Trophoblast cell (in vitro differentiated cells and primary cell): Measurements from ENCODE around the gene ABR.
A peak's percentile ranks its signal among the peaks of the same experiment; 100 is the strongest.

Experiments
- DNase-seq, 2 donors: peaks; one replicate each; pipeline ENCODE4 v3.0.0-alpha.2; 2016
- H2AFZ ChIP-seq: 2 replicates; pipeline ENCODE4 v1.6.1; 2013; ENCODE audit warnings: low read length, moderate library complexity, mild to moderate bottlenecking; ENCODE audit not compliant: insufficient read depth, poor library complexity
- H2AK5ac ChIP-seq: 2 replicates; pipeline ENCODE4 v1.6.1; 2013; ENCODE audit warnings: mild to moderate bottlenecking, low read length
- H2BK120ac ChIP-seq: 2 replicates; pipeline ENCODE4 v1.6.1; 2013; ENCODE audit warnings: low read length, mild to moderate bottlenecking, moderate library complexity; ENCODE audit not compliant: insufficient read depth, poor library complexity
- H2BK12ac ChIP-seq: 2 replicates; pipeline ENCODE4 v1.6.1; 2013; ENCODE audit warnings: mild to moderate bottlenecking, low read length, moderate library complexity
- H2BK5ac ChIP-seq: 2 replicates; pipeline ENCODE4 v1.6.1; 2013; ENCODE audit warnings: low read length, low read depth, moderate library complexity, mild to moderate bottlenecking; ENCODE audit not compliant: poor library complexity
- H3K14ac ChIP-seq: 2 replicates; pipeline ENCODE4 v1.6.1; 2013; ENCODE audit warnings: mild to moderate bottlenecking, low read length
- H3K18ac ChIP-seq: 2 replicates; pipeline ENCODE4 v1.6.1; 2013; ENCODE audit warnings: mild to moderate bottlenecking, low read length
- H3K23ac ChIP-seq: 2 replicates; pipeline ENCODE4 v1.6.1; 2013; ENCODE audit warnings: low read length
- H3K27ac ChIP-seq: 2 replicates; pipeline ENCODE4 v1.5.1; 2013; ENCODE audit warnings: low read depth, mild to moderate bottlenecking, inconsistent platforms, low read length, moderate library complexity
- H3K27me3 ChIP-seq: 2 replicates; pipeline ENCODE4 v1.6.1; 2013; ENCODE audit warnings: inconsistent platforms, mild to moderate bottlenecking, low read length, moderate library complexity; ENCODE audit not compliant: insufficient read depth
- H3K36me3 ChIP-seq, 2 experiments: 1 replicate in 1 of 2; 2 replicates in 1 of 2; pipeline ENCODE4 v1.6.1; 2013; ENCODE audit warnings: low read length in 2 of 2, mild to moderate bottlenecking in 2 of 2, moderate library complexity in 1 of 2; ENCODE audit not compliant: insufficient read depth in 2 of 2, control insufficient read depth in 1 of 2
- H3K4ac ChIP-seq: 2 replicates; pipeline ENCODE4 v1.6.1; 2013; ENCODE audit warnings: low read depth, mild to moderate bottlenecking, low read length, moderate library complexity
- H3K4me1 ChIP-seq, 2 experiments: 1 replicate in 1 of 2; 2 replicates in 1 of 2; pipeline ENCODE4 v1.6.1; 2013; ENCODE audit warnings: low read length in 2 of 2, mild to moderate bottlenecking in 2 of 2, moderate library complexity in 1 of 2; ENCODE audit not compliant: insufficient read depth in 2 of 2, control insufficient read depth in 1 of 2
- H3K4me2 ChIP-seq: 2 replicates; pipeline ENCODE4 v1.6.1; 2013; ENCODE audit warnings: inconsistent platforms, mild to moderate bottlenecking, low read length, moderate library complexity
- H3K4me3 ChIP-seq: 2 replicates; pipeline ENCODE4 v1.5.1; 2013; ENCODE audit warnings: mild to moderate bottlenecking, low read depth, low read length, inconsistent platforms
- H3K79me1 ChIP-seq: one replicate; pipeline ENCODE4 v1.6.1; 2013; ENCODE audit warnings: low read length
- H3K79me2 ChIP-seq: 2 replicates; pipeline ENCODE4 v1.6.1; 2013; ENCODE audit warnings: low read length, mild to moderate bottlenecking; ENCODE audit not compliant: control insufficient read depth, insufficient read depth, poor library complexity
- H3K9ac ChIP-seq: 2 replicates; pipeline ENCODE4 v1.6.1; 2013; ENCODE audit warnings: mild to moderate bottlenecking, low read length
- H3K9me3 ChIP-seq: 2 replicates; pipeline ENCODE4 v1.6.1; 2013; ENCODE audit warnings: low read depth, mild to moderate bottlenecking, control low read depth, inconsistent platforms, low read length; ENCODE audit not compliant: insufficient read depth
- H4K12ac ChIP-seq: 2 replicates; pipeline ENCODE4 v1.6.1; 2013; ENCODE audit warnings: low read depth, mild to moderate bottlenecking, low read length, moderate library complexity
- H4K8ac ChIP-seq: 2 replicates; pipeline ENCODE4 v1.6.1; 2013; ENCODE audit warnings: low read depth, mild to moderate bottlenecking, low read length, moderate library complexity
- H4K91ac ChIP-seq: one replicate; pipeline ENCODE4 v1.6.1; 2013; ENCODE audit warnings: low read depth, mild to moderate bottlenecking, low read length, moderate library complexity
- WGBS: extraction: QIAGEN DNeasy Blood & Tissue Kit; methylation state at CpG from one replicate; pipeline ENCODE4 v1.1.7; 2013; ENCODE audit warnings: missing lambda C conversion rate; ENCODE audit not compliant: insufficient read length, insufficient coverage; ENCODE audit errors: extremely low coverage; 5-methylcytosine and 5-hydroxymethylcytosine counted together

The ABR gene

DNA sequence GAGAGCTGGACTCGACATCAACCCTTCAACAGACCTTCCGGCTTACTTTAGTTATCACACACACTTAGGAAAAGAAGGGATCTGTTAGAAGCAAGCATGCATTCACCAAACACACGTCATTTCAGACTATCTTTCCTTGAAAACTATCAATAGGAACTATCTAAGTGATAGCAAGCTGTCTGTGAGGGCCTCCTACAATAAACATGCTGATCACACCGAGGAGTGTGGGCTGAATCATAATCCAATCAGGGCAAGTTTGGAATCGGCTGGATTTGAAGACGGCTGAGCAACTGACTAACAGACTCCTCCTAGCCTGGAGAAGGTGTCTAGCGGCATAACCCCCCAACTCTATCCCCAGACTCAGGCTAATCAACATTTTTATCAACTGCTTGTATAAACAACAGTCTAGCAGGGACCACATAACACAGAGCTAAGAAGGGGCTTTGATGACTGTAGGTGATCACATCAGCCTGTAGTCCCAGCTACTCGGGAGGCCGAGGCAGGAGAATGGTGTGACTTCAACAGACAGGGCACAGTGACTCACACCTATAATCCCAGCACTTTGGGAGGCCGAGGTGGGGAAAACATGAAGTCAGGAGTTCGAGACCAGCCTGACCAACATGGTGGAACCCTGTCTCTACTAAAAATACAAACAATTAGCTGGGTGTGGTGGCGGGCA, 214.3 kb downstream of the ABR start:
- Histone ChIP-seq H3K27ac (no peak overlapping the region), H3K4ac (peak overlapping the region; percentile 22), H2BK120ac (no peak overlapping the region), H3K9ac (no peak overlapping the region), H4K8ac (no peak overlapping the region), H2BK5ac (no peak overlapping the region), H3K79me1 (no peaks in the 10 kb centered on the region), H3K4me3 (no peak overlapping the region), H3K27me3 (no peaks in the 10 kb centered on the region), H3K4me2 (no peak overlapping the region), H3K36me3 (peaks cover 0 to under 1% of the 10 kb centered on the region in 2 experiments), H2AFZ (no peak overlapping the region), H4K12ac (no peak overlapping the region), H3K79me2 (peaks cover 16% of the 10 kb centered on the region), H3K18ac (no peak overlapping the region), H2AK5ac (no peak overlapping the region), H3K14ac (no peak overlapping the region), H4K91ac (no peak overlapping the region), H3K23ac (no peak overlapping the region), H3K9me3 (no peaks in the 10 kb centered on the region), H3K4me1 (peaks cover 4 to 8% of the 10 kb centered on the region in 2 experiments), H2BK12ac (no peak overlapping the region)
- no peak for DNase-seq
- WGBS, result no CpG with 5 or more reads among the region's 12 CpGs

- no peak overlapping the region for H4K91ac ChIP-seq
- H2BK12ac ChIP-seq, result no peak overlapping the region
- H3K9me3 ChIP-seq, result no peaks in the 10 kb centered on the region
- no peaks in the 10 kb centered on the region for H3K36me3 ChIP-seq
- no peak overlapping the region for H3K27ac ChIP-seq
- H2AK5ac ChIP-seq, result no peak overlapping the region
- no peak overlapping the region for H3K14ac ChIP-seq
- no peak overlapping the region for H2AFZ ChIP-seq
- peaks cover 18% of the 10 kb centered on the region for H3K79me2 ChIP-seq
- peak overlapping the region; percentile 90 for H3K4ac ChIP-seq
- no CpG with 5 or more reads among the region's 14 CpGs for WGBS
- no peak for DNase-seq
- no peak overlapping the region for H2BK120ac ChIP-seq
- H4K8ac ChIP-seq, result no peak overlapping the region
- no peak overlapping the region for H3K18ac ChIP-seq
- H3K23ac ChIP-seq, result no peak overlapping the region
- no peak overlapping the region for H3K9ac ChIP-seq
- H3K4me2 ChIP-seq, result no peak overlapping the region
- H3K4me1 ChIP-seq, result peaks cover 4 to 5% of the 10 kb centered on the region in 2 experiments
- H3K27me3 ChIP-seq, result no peaks in the 10 kb centered on the region
- no peak overlapping the region for H3K4me3 ChIP-seq
- no peaks in the 10 kb centered on the region for H3K79me1 ChIP-seq
- H4K12ac ChIP-seq, result no peak overlapping the region
- no peak overlapping the region for H2BK5ac ChIP-seq
Observed at GRCh38 chr17:964876-965275, 214.9 kb downstream of the ABR start.

GRCh38 chr17:962670-963069, 217.1 kb downstream of the ABR start:
- peaks cover 0 to 2% of the 10 kb centered on the region in 2 experiments for H3K36me3 ChIP-seq
- WGBS, result no CpG with 5 or more reads among the region's 11 CpGs
- no peak overlapping the region for H3K4me2 ChIP-seq
- H3K4me1 ChIP-seq, result peaks cover 10 to 16% of the 10 kb centered on the region in 2 experiments
- no peak for DNase-seq
- H3K79me2 ChIP-seq, result peaks cover 18% of the 10 kb centered on the region
- no peak overlapping the region for H2AFZ ChIP-seq
- H4K12ac ChIP-seq, result no peak overlapping the region
- no peak overlapping the region for H3K4me3 ChIP-seq
- H3K9me3 ChIP-seq, result no peaks in the 10 kb centered on the region
- H4K8ac ChIP-seq, result no peak overlapping the region
- no peak overlapping the region for H2BK120ac ChIP-seq
- no peak overlapping the region for H2AK5ac ChIP-seq
- H3K4ac ChIP-seq, result peak overlapping the region; percentile 24
- no peak overlapping the region for H3K9ac ChIP-seq
- no peak overlapping the region for H3K23ac ChIP-seq
- no peaks in the 10 kb centered on the region for H3K27me3 ChIP-seq
- no peak overlapping the region for H4K91ac ChIP-seq
- H3K18ac ChIP-seq, result no peak overlapping the region
- no peaks in the 10 kb centered on the region for H3K79me1 ChIP-seq
- H2BK12ac ChIP-seq, result no peak overlapping the region
- H3K14ac ChIP-seq, result no peak overlapping the region
- H2BK5ac ChIP-seq, result no peak overlapping the region
- H3K27ac ChIP-seq, result no peak overlapping the region

- H3K36me3 ChIP-seq, result peaks cover 0 to 2% of the 10 kb centered on the region in 2 experiments
- H3K4me3 ChIP-seq, result no peak overlapping the region
- no peak overlapping the region for H3K4me2 ChIP-seq
- H3K27ac ChIP-seq, result no peak overlapping the region
- no peak overlapping the region for H3K4ac ChIP-seq
- H3K9me3 ChIP-seq, result no peaks in the 10 kb centered on the region
- no peak overlapping the region for H2AK5ac ChIP-seq
- WGBS, result no CpG with 5 or more reads among the region's 8 CpGs
- no peak overlapping the region for H2BK12ac ChIP-seq
- H3K9ac ChIP-seq, result no peak overlapping the region
- H3K4me1 ChIP-seq, result peaks cover 15 to 16% of the 10 kb centered on the region in 2 experiments
- no peak overlapping the region for H4K91ac ChIP-seq
- no peak overlapping the region for H3K14ac ChIP-seq
- no peak overlapping the region for H2BK5ac ChIP-seq
- no peak overlapping the region for H3K23ac ChIP-seq
- no peak overlapping the region for H2BK120ac ChIP-seq
- no peaks in the 10 kb centered on the region for H3K27me3 ChIP-seq
- no peak overlapping the region for H3K18ac ChIP-seq
- no peaks in the 10 kb centered on the region for H3K79me1 ChIP-seq
- H4K12ac ChIP-seq, result no peak overlapping the region
- peaks cover 17% of the 10 kb centered on the region for H3K79me2 ChIP-seq
- H2AFZ ChIP-seq, result no peak overlapping the region
- H4K8ac ChIP-seq, result no peak overlapping the region
- DNase-seq, result no peak
Observed at GRCh38 chr17:962166-962565, 217.6 kb downstream of the ABR start.
